EH (cell line): Measurements from ENCODE around the gene KIAA0319L.

Experiments used
- DNase-seq: peaks from one replicate; pipeline ENCODE4 v3.0.0-alpha.2; 2015; ENCODE audit warnings: low read depth

The KIAA0319L gene

DNA sequence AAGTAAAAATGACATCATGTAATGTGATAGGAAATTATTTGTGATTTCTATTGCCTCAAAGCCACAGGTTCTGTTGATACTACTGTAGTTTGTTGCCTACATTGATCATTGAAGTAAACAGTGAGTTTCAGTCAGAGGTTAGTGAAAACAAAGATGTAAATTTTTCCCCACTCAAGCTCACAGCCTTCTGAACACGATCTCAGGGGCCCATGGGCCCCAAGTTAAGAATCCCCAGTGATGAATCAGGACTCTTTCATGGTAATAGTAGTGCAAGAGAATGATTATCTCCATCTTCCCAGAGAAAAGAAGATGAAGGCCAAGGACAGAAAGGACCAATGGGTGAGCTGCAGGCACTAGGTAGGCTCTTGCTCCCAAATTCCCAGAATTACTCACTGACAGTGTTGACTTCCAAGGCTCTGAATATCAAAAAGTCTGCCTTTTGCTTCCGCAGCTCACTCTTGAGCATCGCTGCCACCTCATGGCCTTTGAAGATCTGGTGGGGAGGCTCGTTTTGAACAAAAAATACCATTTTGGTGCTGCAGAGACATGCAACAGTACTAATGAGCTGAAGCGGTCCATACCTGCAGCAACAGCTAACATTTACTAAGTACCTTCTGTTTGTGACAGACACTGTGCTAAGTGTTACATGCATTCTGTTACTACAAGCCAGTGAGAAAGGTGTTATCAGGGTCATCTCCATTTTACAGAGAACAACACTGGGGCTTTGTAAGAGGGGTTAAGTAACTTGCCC lies 113.3 kb downstream of the KIAA0319L start:
- no peak for DNase-seq

DNA sequence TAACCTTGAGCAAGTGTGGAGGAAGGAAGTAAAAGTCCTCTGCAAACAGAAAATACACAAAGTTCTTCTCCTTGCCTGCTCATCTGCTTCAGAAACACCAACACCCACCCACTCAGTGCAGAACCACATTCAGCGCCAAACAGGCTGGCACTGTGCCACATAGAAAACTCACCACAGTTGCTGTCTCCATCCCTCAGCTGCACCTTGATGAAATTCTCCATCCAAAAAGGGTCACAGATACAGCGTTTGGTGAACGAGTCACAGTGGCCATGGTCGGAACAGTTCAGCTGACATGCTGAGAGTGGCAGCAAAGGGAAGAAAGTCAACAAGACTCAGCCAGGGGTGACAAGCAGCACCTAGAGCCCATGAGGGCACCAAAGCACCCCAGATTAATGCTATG lies 114.5 kb downstream of the KIAA0319L start:
- DNase-seq: no peak

DNA sequence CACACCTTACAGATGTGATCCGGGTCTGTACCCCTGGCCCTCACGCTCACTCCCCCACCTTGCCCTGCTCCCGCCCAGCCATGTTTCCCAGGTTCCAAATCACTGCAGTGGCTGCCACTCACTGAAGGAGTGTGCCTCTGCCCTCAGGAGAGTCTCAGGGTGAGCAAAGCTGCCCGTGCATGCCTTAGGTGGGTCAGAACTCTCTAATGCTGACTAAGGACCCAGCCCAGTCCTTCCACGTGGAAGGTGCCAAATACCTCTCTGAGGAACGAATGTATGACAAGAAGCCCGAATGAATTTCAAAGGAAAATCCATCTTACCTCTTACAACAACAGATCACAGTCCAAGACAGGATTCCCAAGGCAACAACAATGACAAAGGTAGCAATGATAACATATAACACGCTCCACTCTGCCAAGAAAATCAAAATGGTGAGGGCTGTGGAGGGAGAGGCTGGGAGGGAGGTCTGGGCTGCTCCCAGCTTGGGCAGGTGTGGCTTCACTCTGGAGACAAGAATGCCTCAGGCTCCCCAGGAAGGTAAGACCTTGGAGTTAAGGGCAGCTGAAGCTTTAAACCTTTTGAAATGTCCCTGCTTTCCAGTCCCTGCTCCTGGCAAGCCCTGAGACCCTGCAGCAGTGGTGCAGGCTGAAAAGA lies 115.2 kb downstream of the KIAA0319L start:
- DNase-seq: no peak

DNA sequence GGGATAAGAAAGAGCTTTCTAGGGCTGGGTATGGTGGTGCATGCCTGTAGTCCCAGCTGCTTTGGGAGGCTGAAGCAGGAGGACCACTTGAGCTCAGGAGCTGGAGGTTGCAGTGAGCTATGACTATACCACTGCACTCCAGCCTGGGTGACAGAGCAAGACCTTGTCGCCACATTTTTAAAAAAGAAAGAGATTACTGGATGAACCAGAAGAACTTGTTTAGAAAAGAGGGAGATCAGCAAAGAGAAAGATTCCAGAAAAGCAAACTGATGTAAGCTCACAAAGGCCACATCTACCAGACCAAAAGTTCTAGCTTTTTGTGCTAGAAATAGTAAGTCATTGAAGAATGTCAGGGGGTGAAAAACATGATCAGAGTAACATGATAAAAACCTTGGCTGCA lies 117.6 kb downstream of the KIAA0319L start:
- no peak for DNase-seq

DNA sequence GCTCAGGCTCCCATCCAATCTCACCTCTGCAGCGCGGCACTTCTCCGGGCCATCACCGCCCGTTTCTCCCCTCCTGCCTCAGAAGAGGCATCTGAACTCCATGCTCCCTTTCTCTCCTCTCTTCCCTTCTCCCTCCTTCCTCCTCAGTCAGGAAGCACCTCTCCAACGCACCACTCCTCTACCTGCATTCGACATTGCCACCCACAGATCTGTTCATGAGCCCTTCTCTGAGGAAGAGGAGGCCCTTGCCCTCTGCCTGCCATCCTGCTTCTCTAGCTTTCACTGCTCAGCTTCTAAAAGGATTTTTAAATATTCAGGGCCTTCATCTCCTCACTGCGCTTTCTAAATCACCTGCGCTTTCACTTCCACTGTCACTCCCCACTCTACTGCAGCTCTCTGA lies 120.0 kb downstream of the KIAA0319L start:
- DNase-seq: no peak

DNA sequence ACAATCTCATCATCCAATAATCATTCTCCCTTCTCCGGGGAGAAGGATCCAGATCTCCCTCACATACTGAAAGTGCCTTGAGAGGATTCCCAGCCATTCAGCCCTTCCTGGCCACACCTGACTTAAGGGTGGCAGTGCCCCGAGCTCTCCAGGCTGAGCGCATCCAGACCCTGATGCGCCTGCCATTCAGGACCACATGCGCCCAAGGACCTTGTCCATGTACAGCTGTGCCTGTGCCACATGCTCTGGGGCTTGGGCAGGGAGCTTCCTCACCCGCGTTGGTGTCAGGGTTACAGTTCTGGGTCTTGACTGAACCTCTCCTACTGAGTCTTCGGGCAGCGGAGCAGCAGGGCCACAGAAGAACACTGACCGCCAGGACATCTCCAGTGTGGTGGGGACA lies 121.1 kb downstream of the KIAA0319L start:
- no peak for DNase-seq

DNA sequence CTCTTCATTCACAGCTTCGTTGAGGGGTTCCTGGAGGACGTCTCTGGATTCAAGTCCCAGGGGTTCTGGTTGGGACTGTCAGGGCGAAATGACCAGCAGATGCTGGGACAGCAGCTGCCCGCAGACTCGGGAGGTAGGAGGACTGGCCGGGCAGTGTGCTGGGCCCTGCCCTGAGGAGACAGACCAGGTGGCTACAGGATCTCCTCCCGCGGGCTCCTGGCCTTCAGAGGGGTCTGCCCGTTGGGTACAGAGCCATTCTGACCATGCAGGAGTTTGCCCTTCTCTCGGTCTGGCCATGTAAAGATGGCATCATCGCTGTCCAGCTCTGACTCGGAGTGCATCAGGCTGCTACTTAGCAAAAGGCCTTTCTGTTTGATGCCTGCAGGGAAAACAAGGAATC lies 122.5 kb downstream of the KIAA0319L start:
- no peak for DNase-seq

DNA sequence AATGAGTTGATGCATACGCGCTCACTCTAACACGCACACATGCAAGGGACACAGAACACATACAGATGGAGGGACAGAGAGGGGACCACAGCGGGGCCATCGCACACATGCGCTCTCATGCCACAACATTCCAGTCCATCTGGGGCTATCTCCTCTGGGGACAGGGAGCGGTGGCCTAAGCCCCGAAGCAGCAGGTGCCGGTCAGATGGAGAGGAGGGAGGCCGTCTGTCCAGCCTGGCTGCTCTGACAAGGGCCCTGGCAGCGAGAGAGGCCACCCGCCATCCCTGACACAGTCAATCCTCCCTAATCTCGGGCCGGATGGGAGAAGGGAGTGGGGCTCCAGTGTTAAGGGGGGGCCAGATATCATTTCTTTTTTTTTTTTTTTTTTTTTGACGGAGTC lies 123.5 kb downstream of the KIAA0319L start:
- no peak for DNase-seq

DNA sequence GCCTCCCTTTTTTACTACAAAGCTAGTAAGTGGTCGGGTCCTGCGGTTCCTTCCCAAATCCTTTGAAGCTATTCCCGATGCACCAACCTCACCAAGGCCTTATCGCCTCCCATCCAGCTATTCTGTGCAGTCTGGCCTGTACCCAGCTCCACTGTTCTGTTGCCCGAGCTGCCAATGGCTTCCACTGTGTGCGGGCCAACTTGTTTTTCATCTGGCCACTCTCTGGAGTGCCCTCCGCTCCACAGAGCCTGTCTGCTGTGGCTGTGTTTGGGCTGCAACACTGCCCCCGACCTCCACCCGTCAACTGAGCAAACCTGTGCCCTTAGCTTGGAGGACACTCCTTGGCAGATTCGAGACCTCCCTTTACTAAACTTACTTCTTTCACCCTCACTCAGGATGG lies 125.0 kb downstream of the KIAA0319L start:
- DNase-seq: no peak

DNA sequence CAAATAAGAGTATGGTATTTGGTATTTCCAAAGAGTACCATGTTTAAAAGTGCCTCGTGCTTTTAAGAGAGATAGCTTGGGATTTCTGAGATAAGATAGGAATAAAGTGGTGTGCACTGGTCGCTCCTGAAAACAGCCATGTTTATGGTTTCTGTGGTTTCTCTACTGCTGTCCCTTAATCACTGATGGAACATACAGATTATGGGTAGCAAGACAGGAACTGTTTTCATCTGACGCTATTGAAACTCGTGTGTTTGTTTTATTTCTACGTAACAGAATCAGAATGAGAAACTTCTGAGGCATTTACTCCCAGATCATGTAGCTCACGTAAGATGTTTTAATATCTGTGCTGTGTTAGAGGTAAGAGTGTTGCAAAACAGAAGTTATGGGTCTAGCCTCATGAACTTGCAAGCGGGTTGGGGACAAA lies 126.0 kb downstream of the KIAA0319L start:
- DNase-seq: peak; percentile 16

DNA sequence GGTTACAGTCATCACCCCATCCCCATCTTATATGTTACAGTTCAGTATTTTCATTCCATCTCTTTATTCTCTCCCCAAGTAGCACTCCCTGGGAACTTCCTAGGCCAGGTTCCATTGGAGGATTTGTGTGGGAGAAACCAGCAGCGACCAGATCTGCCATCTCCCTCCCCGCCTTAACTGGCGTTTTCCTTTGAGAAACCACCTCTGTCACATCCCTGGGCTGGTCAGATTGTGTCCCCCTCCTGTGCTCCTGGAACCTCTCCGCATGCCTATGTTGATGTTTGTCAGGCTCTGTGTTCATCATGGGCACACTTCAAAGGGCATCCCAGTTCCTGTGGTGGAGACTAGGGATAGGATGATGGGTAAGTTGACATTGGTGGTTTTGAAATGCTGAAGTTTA lies 126.4 kb downstream of the KIAA0319L start:
- no peak for DNase-seq

DNA sequence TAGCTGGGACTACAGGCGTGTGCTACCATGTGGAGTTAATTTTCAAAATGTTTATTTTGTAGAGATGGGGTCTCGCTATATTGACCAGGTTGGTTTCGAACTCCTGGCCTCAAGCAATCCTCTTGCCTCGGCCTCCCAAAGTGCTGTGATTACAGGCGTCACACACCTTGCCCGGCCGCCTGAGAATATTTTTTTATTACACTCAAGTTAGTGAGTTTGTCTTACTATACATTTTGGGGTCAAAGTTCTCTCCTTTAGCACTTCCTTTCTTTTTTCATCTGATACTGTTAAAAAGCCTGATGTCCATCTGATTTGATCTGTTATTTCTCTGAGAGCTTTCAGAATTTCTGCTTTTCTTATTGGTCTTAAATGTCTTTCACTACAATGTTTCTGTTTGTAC lies 128.8 kb downstream of the KIAA0319L start:
- no peak for DNase-seq

DNA sequence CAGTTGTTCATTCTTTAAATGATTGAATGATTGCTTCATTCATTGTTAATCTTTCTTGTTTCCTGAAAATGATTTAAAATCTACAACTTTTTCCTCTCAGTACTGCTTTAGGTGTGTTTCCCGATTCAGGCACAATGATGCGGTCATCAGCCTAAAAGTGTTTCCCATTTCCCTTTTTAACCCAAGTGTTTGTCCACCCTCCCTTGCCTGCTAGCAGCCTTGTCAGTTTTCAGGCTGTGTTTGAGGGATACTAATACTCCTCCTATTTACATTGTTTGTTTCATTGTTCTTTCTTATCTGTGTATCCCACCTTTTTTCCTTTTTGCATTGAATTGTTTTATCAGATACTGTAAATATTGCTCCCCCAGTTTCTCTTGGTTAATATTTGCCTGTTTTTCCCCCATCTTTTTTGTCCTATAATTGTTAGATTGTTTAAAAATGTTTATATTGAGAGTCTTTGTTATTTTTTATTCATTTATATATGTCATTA lies 131.1 kb downstream of the KIAA0319L start:
- no peak for DNase-seq

DNA sequence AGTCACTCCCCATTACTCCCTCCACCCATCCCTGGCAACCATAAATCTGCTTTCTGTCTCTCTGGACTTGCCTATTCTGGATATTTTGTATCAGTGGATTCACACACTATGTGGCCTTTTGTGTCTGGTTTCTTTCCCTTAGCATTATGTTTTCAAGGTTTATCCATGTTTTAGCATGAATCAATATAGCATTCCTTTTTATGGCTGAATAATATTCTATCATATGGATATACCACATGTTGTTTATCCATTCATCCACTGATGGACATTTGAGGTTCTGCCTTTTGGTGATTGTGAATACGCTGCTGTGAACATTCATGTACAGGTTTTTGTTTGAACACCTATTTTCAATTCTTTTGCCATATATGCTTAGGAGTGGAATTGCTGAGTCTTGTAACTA lies 148.3 kb downstream of the KIAA0319L start:
- DNase-seq: no peak

DNA sequence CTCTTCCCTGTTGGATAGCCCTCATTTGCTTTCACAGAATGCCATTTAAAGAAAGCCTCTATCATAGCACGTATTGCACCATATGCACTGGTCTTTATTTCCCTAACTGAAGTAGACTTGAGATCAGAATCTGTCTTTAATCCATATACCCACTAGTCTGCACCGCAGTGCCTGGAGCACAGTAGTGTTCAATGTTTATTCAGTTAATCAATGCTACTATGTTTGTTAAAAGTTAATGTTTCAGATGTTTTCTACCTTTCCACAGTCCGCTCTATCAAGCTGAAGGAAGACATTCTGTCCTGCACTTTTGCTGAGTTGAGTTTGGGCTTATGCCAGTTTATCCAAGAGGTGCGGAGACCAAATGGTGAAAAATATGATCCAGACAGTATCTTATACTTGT lies 149.5 kb downstream of the KIAA0319L start:
- DNase-seq: no peak

DNA sequence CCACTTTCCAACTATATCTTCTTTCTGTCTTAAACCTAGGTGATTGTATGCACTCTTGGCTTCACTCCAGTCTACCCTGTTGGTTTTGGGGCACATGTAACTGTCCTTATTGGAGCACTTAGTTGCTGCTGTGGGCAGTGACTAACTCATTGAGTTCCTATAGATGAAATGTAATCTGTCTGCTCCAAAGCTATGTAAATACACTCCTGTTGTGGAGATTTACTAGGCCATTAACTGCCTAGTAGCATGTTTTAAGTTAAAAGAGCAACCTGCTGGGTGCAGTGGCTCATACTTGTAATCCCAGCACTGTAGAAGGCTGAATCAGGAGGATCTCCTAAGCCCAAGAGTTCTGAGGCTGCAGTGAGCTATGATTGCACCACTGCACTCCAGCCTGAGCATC lies 151.1 kb downstream of the KIAA0319L start:
- no peak for DNase-seq

DNA sequence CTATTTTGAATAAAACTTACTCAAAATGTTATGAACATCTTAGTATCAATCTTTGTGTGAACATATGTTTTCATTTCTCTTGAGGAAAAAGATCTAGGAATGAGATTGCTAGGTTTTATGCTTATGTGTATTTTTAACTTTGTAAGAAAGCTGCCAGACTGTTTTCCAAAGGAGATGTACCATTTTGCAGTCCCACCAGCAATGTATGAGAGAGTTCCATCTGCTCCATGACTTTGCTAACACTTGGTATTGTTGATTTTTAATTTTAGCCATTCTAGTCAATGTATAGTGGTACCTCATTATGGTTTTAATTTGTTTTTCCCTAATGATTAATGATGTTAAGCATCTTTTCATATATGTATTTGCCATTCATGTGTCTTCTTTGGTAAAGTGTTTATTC lies 156.2 kb downstream of the KIAA0319L start:
- no peak for DNase-seq

DNA sequence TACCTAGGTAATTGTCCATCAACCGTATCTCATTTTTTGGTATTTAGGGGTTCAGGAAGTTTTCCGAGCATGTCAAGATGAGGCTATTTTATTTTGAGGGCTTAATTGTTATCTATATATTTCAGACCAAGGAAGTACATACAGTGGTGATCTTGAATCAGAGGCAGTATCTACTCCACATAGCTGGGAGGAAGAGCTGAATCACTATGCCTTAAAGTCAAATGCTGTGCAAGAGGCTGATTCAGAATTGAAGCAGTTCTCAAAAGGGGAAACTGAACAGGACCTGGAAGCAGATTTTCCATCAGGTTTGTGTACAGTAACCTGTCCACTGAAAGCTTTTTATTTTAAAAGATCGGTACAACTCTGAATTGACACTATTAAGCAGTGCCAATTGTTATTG lies 158.5 kb downstream of the KIAA0319L start:
- DNase-seq: no peak

DNA sequence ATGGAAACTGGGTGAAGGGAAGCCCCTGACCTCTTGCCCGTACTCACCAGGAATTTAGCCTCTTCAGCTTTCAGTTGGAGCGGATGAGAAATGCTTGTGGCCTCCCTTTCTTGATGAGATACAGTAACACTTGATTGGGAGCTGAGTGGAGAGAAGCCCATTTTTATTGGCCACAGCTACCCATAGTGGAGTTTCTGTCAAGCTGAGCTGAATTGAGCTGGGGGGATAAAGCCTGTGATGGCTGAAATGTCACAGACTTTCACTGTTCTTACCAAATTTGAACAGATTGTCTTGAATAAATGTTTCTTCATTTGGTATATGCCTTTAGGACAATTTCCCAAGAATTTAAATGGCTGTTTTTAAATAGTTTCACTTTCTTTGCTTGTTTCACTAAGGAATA lies 162.8 kb downstream of the KIAA0319L start:
- no peak for DNase-seq

DNA sequence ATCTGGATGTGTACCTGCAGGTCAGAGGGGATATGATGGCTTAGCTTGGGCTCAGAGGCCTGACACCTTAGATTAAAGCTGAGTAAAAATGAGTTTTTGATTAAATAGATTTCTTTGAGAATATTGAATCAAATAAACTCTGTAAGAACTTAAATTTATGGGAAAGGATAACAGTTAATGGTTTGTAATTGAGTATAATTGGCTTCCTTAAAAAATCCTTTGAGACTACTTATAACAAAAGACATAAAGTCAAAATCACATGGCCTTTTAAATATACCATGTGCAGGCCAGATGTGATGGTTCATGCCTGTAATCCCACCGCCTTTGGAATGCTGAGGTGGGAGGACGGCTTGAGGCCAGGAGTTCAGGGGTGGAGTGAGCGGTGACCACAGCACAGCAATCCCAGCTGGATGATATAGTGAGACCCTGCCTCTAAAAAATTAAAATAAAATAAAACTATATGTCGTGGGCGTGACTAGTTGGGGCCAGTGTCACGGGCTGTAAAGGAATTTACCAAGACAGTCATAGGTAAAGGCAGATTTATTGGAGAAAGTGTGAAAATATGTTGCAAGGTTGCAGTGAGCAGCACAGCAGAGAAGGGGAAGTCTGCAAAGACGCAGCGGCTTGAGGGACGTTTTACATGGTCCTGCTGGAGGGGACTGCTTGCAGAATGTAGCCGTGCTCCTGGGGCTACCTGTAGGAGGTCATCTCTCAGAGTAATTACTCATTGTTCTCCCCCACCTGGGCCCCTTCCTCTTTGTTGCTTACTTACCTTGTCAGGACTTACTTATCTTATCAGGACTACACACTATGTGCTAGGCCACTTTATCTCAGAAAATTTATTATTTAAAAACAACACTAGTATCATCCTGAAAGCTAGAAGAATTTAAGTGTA lies 166.4 kb downstream of the KIAA0319L start:
- no peak for DNase-seq

DNA sequence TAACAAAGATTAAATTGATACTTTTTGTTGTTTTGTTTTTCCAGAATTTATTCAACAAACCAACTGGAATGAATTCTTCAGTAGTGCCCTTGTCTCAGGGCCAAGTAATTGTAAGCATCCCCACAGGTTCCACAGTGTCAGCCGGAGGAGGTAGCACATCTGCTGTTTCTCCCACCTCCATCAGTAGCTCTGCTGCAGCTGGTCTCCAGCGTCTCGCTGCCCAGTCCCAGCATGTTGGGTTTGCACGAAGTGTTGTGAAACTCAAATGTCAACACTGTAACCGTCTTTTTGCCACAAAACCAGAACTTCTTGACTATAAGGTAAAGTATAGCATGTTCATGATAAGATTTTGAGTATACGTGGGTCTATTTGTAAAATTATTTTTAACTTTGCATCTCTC lies 170.2 kb downstream of the KIAA0319L start:
- no peak for DNase-seq

DNA sequence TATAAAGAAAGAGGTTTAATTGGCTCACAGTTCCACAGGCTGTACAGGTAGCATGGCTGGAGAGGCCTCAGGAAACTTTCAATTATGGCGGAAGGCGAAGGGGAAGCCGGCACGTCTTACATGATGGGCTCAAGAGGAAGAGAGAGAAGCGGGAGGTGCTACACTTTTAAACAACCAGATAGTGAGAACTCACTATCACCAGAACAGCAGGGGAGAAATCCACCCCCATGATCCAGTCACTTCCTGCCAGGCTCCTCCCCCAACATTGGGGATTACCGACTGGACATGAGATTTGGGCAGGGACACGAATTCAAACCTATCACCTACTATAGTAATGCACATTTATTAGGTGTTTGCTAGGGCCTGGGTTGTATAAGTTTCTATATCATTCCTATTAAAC lies 170.9 kb downstream of the KIAA0319L start:
- no peak for DNase-seq
